Neural progenitor cell (in vitro differentiated cells): Measurements from ENCODE around the gene MERTK. TPM values are rescaled to one million over a fixed set of nuclear protein-coding genes. Genes with fewer than 3 reads are reported as not detected.

Experiments used
- DNase-seq: peaks from one replicate; pipeline ENCODE4 v3.0.0-alpha.2; 2016; ENCODE audit warnings: low spot score
- H2AFZ ChIP-seq: fragments of 200-600 bp; sonication (generic); replicated peaks from 2 replicates; pipeline ENCODE4 v1.6.1; 2016; ENCODE audit warnings: antibody characterized with exemption
- H3F3A ChIP-seq: fragments of 200-600 bp; sonication (generic); 2 replicates; pipeline ENCODE4 v1.6.1; 2016; ENCODE audit warnings: antibody characterized with exemption, low read depth
- H3K27ac ChIP-seq: fragments of 200-600 bp; sonication (generic); 2 replicates; pipeline ENCODE4 v1.5.1; 2016; ENCODE audit warnings: mild to moderate bottlenecking
- H3K27me3 ChIP-seq: fragments of 200-600 bp; sonication (generic); 2 replicates; pipeline ENCODE4 v1.6.1; 2016; ENCODE audit warnings: mild to moderate bottlenecking, moderate library complexity
- H3K36me3 ChIP-seq: fragments of 200-600 bp; sonication (generic); 2 replicates; pipeline ENCODE4 v1.5.1; 2016
- H3K4me1 ChIP-seq: fragments of 200-600 bp; sonication (generic); 2 replicates; pipeline ENCODE4 v1.6.1; 2016; ENCODE audit warnings: mixed run types
- H3K4me2 ChIP-seq: fragments of 200-600 bp; sonication (generic); 2 replicates; pipeline ENCODE4 v1.6.1; 2016
- H3K4me3 ChIP-seq: fragments of 200-600 bp; sonication (generic); 2 replicates; pipeline ENCODE4 v1.5.1; 2016
- H3K79me2 ChIP-seq: fragments of 200-600 bp; sonication (generic); 2 replicates; pipeline ENCODE4 v1.6.1; 2016; ENCODE audit warnings: low read depth
- H3K9ac ChIP-seq: fragments of 200-600 bp; sonication (generic); 2 replicates; pipeline ENCODE4 v1.6.1; 2016
- H3K9me3 ChIP-seq: fragments of 200-600 bp; sonication (generic); 2 replicates; pipeline ENCODE4 v1.5.1; 2016; ENCODE audit warnings: low read depth
- H4K20me1 ChIP-seq: fragments of 200-600 bp; sonication (generic); 2 replicates; pipeline ENCODE4 v1.6.1; 2016; ENCODE audit warnings: low read depth
- H3K27ac Mint-ChIP-seq: 3 replicates; pipeline ENCODE4 v1.8.0; 2021; ENCODE audit warnings: mixed read lengths
- H3K27me3 Mint-ChIP-seq: 2 replicates; pipeline ENCODE4 v1.8.0; 2022; ENCODE audit warnings: low read depth, mild to moderate bottlenecking, inconsistent platforms, moderate library complexity, mixed read lengths; ENCODE audit not compliant: insufficient read depth
- H3K36me3 Mint-ChIP-seq: 3 replicates; pipeline ENCODE4 v1.8.0; 2021; ENCODE audit warnings: mixed read lengths
- H3K4me1 Mint-ChIP-seq: 3 replicates; pipeline ENCODE4 v1.8.0; 2021; ENCODE audit warnings: mixed read lengths
- H3K4me3 Mint-ChIP-seq: 3 replicates; pipeline ENCODE4 v1.8.0; 2021; ENCODE audit warnings: mild to moderate bottlenecking, moderate library complexity, mixed read lengths
- H3K9me3 Mint-ChIP-seq: 3 replicates; pipeline ENCODE4 v1.8.0; 2020; ENCODE audit warnings: mixed read lengths
- CTCF ChIP-seq: fragments of 200-600 bp; sonication (generic); IDR thresholded peaks from 2 replicates; pipeline ENCODE4 v1.5.1; 2017; ENCODE audit warnings: antibody characterized with exemption, mild to moderate bottlenecking
- EZH2 ChIP-seq: fragments of 200-600 bp; sonication (generic); IDR thresholded peaks from 2 replicates; pipeline ENCODE4 v1.6.1; 2017; ENCODE audit warnings: antibody characterized with exemption, mild to moderate bottlenecking, moderate library complexity
- EZH2phosphoT487 ChIP-seq: fragments of 200-600 bp; sonication (generic); IDR thresholded peaks from 2 replicates; pipeline ENCODE4 v1.6.1; 2017; ENCODE audit warnings: antibody characterized with exemption
- total RNA-seq: library from RNA; depleted of rRNA; stranded (reverse); fragments of >200 nt; gene quantifications from 2 replicates; pipeline ENCODE4 v1.2.3, GENCODE V29; 2015; ENCODE audit warnings: low replicate concordance

Gene MERTK
- total RNA-seq, 1 donor from 2014 or later: 6.1 TPM

- H3K9me3 Mint-ChIP-seq: peaks cover 3% of the 10 kb centered on the region
- Histone ChIP-seq H2AFZ (no peak overlapping the region), H4K20me1 (no peaks in the 10 kb centered on the region), H3K27me3 (no peaks in the 10 kb centered on the region), H3K4me1 (peaks cover 42% of the 10 kb centered on the region), H3K9ac (no peak overlapping the region), H3F3A (peaks cover 20% of the 10 kb centered on the region), H3K79me2 (no peaks in the 10 kb centered on the region), H3K36me3 (no peaks in the 10 kb centered on the region), H3K27ac (peak overlapping the region; percentile 85), H3K4me3 (peak overlapping the region; percentile 25), H3K4me2 (peak overlapping the region; percentile 69), H3K9me3 (no peaks in the 10 kb centered on the region)
- peaks cover 4% of the 10 kb centered on the region for H3K27me3 Mint-ChIP-seq
- peak; percentile 35 for DNase-seq
- H3K36me3 Mint-ChIP-seq: peaks cover 33% of the 10 kb centered on the region
- peak overlapping the region; percentile 30 for H3K4me3 Mint-ChIP-seq
- peak overlapping the region; percentile 53 for H3K27ac Mint-ChIP-seq
- peaks cover 47% of the 10 kb centered on the region for H3K4me1 Mint-ChIP-seq
- TF ChIP-seq EZH2 (no peak), CTCF (no peak), EZH2phosphoT487 (no peak)
Measured at GRCh38 chr2:111985514-111985913, 87.1 kb downstream of the MERTK start.

GRCh38 chr2:111986116-111986900 lies 87.9 kb downstream of the MERTK start:
- Histone ChIP-seq H3K4me3 (peak overlapping the region; percentile 25), H3K4me2 (peak overlapping the region; percentile 69), H3F3A (peaks cover 20% of the 10 kb centered on the region), H3K9me3 (no peaks in the 10 kb centered on the region), H3K27ac (peak overlapping the region; percentile 85), H4K20me1 (no peaks in the 10 kb centered on the region), H3K27me3 (no peaks in the 10 kb centered on the region), H3K4me1 (peaks cover 42% of the 10 kb centered on the region), H3K79me2 (no peaks in the 10 kb centered on the region), H3K36me3 (no peaks in the 10 kb centered on the region), H3K9ac (no peak overlapping the region), H2AFZ (no peak overlapping the region)
- peak overlapping the region; percentile 62 for H3K4me3 Mint-ChIP-seq
- peaks cover 33% of the 10 kb centered on the region for H3K36me3 Mint-ChIP-seq
- TF ChIP-seq EZH2phosphoT487 (no peak), EZH2 (peak; percentile 6), CTCF (no peak)
- peaks cover 4% of the 10 kb centered on the region for H3K27me3 Mint-ChIP-seq
- DNase-seq: peak; percentile 86
- H3K9me3 Mint-ChIP-seq: peaks cover 3% of the 10 kb centered on the region
- peak overlapping the region; percentile 94 for H3K27ac Mint-ChIP-seq
- H3K4me1 Mint-ChIP-seq: peaks cover 47% of the 10 kb centered on the region

- no peak for DNase-seq
- Histone ChIP-seq H3K36me3 (no peaks in the 10 kb centered on the region), H3K4me3 (no peak overlapping the region), H3K4me2 (no peak overlapping the region), H3F3A (peaks cover 19% of the 10 kb centered on the region), H3K4me1 (peaks cover 22% of the 10 kb centered on the region), H3K9ac (no peak overlapping the region), H3K27me3 (no peaks in the 10 kb centered on the region), H3K79me2 (no peaks in the 10 kb centered on the region), H2AFZ (no peak overlapping the region), H3K9me3 (no peaks in the 10 kb centered on the region), H4K20me1 (no peaks in the 10 kb centered on the region), H3K27ac (no peak overlapping the region)
- no peak for TF ChIP-seq EZH2phosphoT487
- TF ChIP-seq EZH2: no peak
- no peak for TF ChIP-seq CTCF
- Mint-ChIP-seq H3K27ac (no peak overlapping the region), H3K4me1 (peaks cover 28% of the 10 kb centered on the region), H3K27me3 (peaks cover 5% of the 10 kb centered on the region), H3K36me3 (peaks cover 14% of the 10 kb centered on the region), H3K9me3 (no peaks in the 10 kb centered on the region), H3K4me3 (no peak overlapping the region)
Measured at GRCh38 chr2:111990375-111990774, 92.0 kb downstream of the MERTK start.
